NCI-H2196 treated with DMSO at 0.1 percent for 48 hours (cell line): ENCODE measurements around the gene APH1B.

Experiments
- DNase-seq: peaks from one replicate; lab custom pipeline; 2025; ENCODE audit not compliant: unreplicated experiment; lab: John Stamatoyannopoulos, UW

APH1B gene

GRCh38 chr15:63251701-63252100 is 25.7 kb upstream of the APH1B start:
- DNase-seq = no peak

- DNase-seq = no peak
Measured at GRCh38 chr15:63252292-63252691, 25.1 kb upstream of the APH1B start.

- DNase-seq = no peak
Measured at GRCh38 chr15:63254991-63255390, 22.4 kb upstream of the APH1B start.

GRCh38 chr15:63255489-63255990 is 21.9 kb upstream of the APH1B start:
- no peak for DNase-seq

GRCh38 chr15:63256433-63257274 is 20.8 kb upstream of the APH1B start:
- DNase-seq = no peak

GRCh38 chr15:63258658-63259057 is 18.7 kb upstream of the APH1B start:
- no peak for DNase-seq

GRCh38 chr15:63260791-63261190 is 16.6 kb upstream of the APH1B start:
- no peak for DNase-seq

GRCh38 chr15:63261311-63261710 is 16.1 kb upstream of the APH1B start:
- no peak for DNase-seq

- DNase-seq = no peak
Measured at GRCh38 chr15:63263519-63263918, 13.9 kb upstream of the APH1B start.

GRCh38 chr15:63264688-63265293 is 12.6 kb upstream of the APH1B start:
- DNase-seq = no peak

- no peak for DNase-seq
Measured at GRCh38 chr15:63274427-63274826, 3.0 kb upstream of the APH1B start.

GRCh38 chr15:63276342-63277037 is 915 bp upstream of the APH1B start:
- no peak for DNase-seq

- DNase-seq = no peak
Measured at GRCh38 chr15:63277893-63278456, 570 bp downstream of the APH1B start.

- DNase-seq = no peak
Measured at GRCh38 chr15:63283126-63283525, 5.7 kb downstream of the APH1B start.

- DNase-seq = no peak
Measured at GRCh38 chr15:63284335-63284734, 6.9 kb downstream of the APH1B start.

GRCh38 chr15:63287109-63287508 is 9.7 kb downstream of the APH1B start:
- DNase-seq = no peak

GRCh38 chr15:63288342-63288741 is 10.9 kb downstream of the APH1B start:
- DNase-seq = no peak

GRCh38 chr15:63288778-63289378 is 11.5 kb downstream of the APH1B start:
- peak; percentile 29 for DNase-seq

- DNase-seq = no peak
Measured at GRCh38 chr15:63291507-63291906, 14.1 kb downstream of the APH1B start.

GRCh38 chr15:63292241-63292640 is 14.8 kb downstream of the APH1B start:
- DNase-seq = no peak

- DNase-seq = no peak
Measured at GRCh38 chr15:63292771-63293170, 15.4 kb downstream of the APH1B start.
